ENCODE data around the gene EXOC3L2. TPM values are rescaled to one million over a fixed set of nuclear protein-coding genes. Genes with fewer than 3 reads are reported as not detected.

EXOC3L2 gene
- total RNA-seq, 4 donors from 2014 or later, result 0.68 to 7.0 (median 1.1) TPM; not detected in 1

- H3K4me1 ChIP-seq, result peaks cover 0 to 8% (median 3%) of the 10 kb centered on the region in 4 donors
- no peak for DNase-seq
- H3K36me3 ChIP-seq, result no peaks in the 10 kb centered on the region
- H3K27ac ChIP-seq, result no peak overlapping the region
- no peaks in the 10 kb centered on the region for H3K27me3 ChIP-seq
- intact Hi-C loops (cut with DNase I; ENCODE audit: low total_unique reads) (no loop called here), in situ Hi-C loops (cut with MboI; ENCODE audit: low pct_ligation_motif_present in 1 of 4, low pct_unique_long_range_greater_than_20kb in 1 of 4, low sequenced_read_pairs in 3 of 4) (no loop called here)
- H3K9me3 ChIP-seq, result no peaks in the 10 kb centered on the region
- no peak overlapping the region for H3K4me3 ChIP-seq
- WGBS, 2 donors (ENCODE audit: low coverage in 1 of 2), result 50 to 66% methylated on average over 12 to 15 of the region's 15 CpGs
- TF ChIP-seq POLR2A (IDR thresholded peaks at IDR 0.05) (no peak), CTCF (IDR thresholded peaks at IDR 0.05) (no peak), POLR2AphosphoS5 (IDR thresholded peaks at IDR 0.05) (no peak), EP300 (IDR thresholded peaks at IDR 0.05; ENCODE audit: low read depth) (no peak)
These were observed 943 bp downstream of the EXOC3L2 start for GRCh38 chr19:45244133-45244794.

GRCh38 chr19:45243144-45243732 is 2.0 kb downstream of the EXOC3L2 start:
- no peak for DNase-seq
- no peak for TF ChIP-seq POLR2A (IDR thresholded peaks at IDR 0.05)
- no peak for TF ChIP-seq POLR2AphosphoS5 (IDR thresholded peaks at IDR 0.05)
- no peak for TF ChIP-seq EP300 (IDR thresholded peaks at IDR 0.05; ENCODE audit: low read depth)
- TF ChIP-seq CTCF (IDR thresholded peaks at IDR 0.05), result no peak
- WGBS, 2 donors (ENCODE audit: low coverage in 1 of 2), result 69 to 73% methylated on average over 5 to 13 of the region's 13 CpGs
- in situ Hi-C loops (cut with MboI; ENCODE audit: low pct_ligation_motif_present in 1 of 4, low pct_unique_long_range_greater_than_20kb in 1 of 4, low sequenced_read_pairs in 3 of 4) (no loop called here), intact Hi-C loops (cut with DNase I; ENCODE audit: low total_unique reads) (no loop called here)
- Histone ChIP-seq H3K4me3 (no peak overlapping the region), H3K27me3 (no peaks in the 10 kb centered on the region), H3K9me3 (no peaks in the 10 kb centered on the region), H3K4me1 (peaks cover 0 to 3% (median 1%) of the 10 kb centered on the region in 4 donors), H3K36me3 (no peaks in the 10 kb centered on the region), H3K27ac (no peak overlapping the region)

GRCh38 chr19:45238556-45238955 is 6.7 kb downstream of the EXOC3L2 start:
- Histone ChIP-seq H3K36me3 (no peaks in the 10 kb centered on the region), H3K9me3 (no peaks in the 10 kb centered on the region), H3K4me3 (no peak overlapping the region), H3K27ac (no peak overlapping the region), H3K4me1 (no peaks in the 10 kb centered on the region), H3K27me3 (peaks cover 27% of the 10 kb centered on the region)
- WGBS, 2 donors (ENCODE audit: low coverage in 1 of 2), result 94% methylated on average over 13 of the region's 25 CpGs; no CpG with 5 or more reads in 1 of the 2 donors
- no peak for TF ChIP-seq EP300 (IDR thresholded peaks at IDR 0.05; ENCODE audit: low read depth)
- no peak for TF ChIP-seq POLR2AphosphoS5 (IDR thresholded peaks at IDR 0.05)
- TF ChIP-seq POLR2A (IDR thresholded peaks at IDR 0.05), result no peak
- TF ChIP-seq CTCF (IDR thresholded peaks at IDR 0.05), result no peak
- in situ Hi-C loops (cut with MboI; ENCODE audit: low pct_ligation_motif_present in 1 of 4, low pct_unique_long_range_greater_than_20kb in 1 of 4, low sequenced_read_pairs in 3 of 4), result no loop called here
- no peak for DNase-seq
- intact Hi-C loops (cut with DNase I; ENCODE audit: low total_unique reads), result no loop called here

GRCh38 chr19:45235485-45235884 is 9.7 kb downstream of the EXOC3L2 start:
- intact Hi-C loops (cut with DNase I; ENCODE audit: low total_unique reads), result no loop called here
- H3K27ac ChIP-seq, result no peak overlapping the region
- H3K9me3 ChIP-seq, result no peaks in the 10 kb centered on the region
- no peaks in the 10 kb centered on the region for H3K4me1 ChIP-seq
- in situ Hi-C loops (cut with MboI; ENCODE audit: low pct_ligation_motif_present in 1 of 4, low pct_unique_long_range_greater_than_20kb in 1 of 4, low sequenced_read_pairs in 3 of 4), result no loop called here
- no peaks in the 10 kb centered on the region for H3K36me3 ChIP-seq
- H3K4me3 ChIP-seq, result no peak overlapping the region
- DNase-seq, result no peak
- TF ChIP-seq POLR2AphosphoS5 (IDR thresholded peaks at IDR 0.05) (no peak), EP300 (IDR thresholded peaks at IDR 0.05; ENCODE audit: low read depth) (no peak)
- 26% methylated on average over 8 of the region's 8 CpGs; no CpG with 5 or more reads in 1 of the 2 donors for WGBS, 2 donors (ENCODE audit: low coverage in 1 of 2)
- H3K27me3 ChIP-seq, result peaks cover 36% of the 10 kb centered on the region

All from transverse colon (tissue), 4 donors.